T-helper 17 cell (primary cell): ENCODE measurements around the gene PLVAP. TPM values are rescaled to one million over a fixed set of nuclear protein-coding genes. Genes with fewer than 3 reads are reported as not detected.

ENCODE experiments used
- ATAC-seq: fragments of 150-1000 bp; cut with Tn5 transposase; 2 replicates; pipeline ENCODE4 v1.10.0; 2021; ENCODE audit warnings: mild to moderate bottlenecking, moderate library complexity
- DNase-seq, 3 donors: peaks; one replicate each; pipeline versions ENCODE4 v3.0.0 to v3.0.0-alpha.2; 2020 to 2021
- H3K9me3 ChIP-seq: one replicate; pipeline ENCODE4 v1.7.0; 2013; ENCODE audit warnings: low read length, mild to moderate bottlenecking; ENCODE audit not compliant: control insufficient read depth, poor library complexity, severe bottlenecking
- H3K27ac Mint-ChIP-seq: one replicate; pipeline ENCODE4 v1.8.0; 2022; ENCODE audit warnings: mild to moderate bottlenecking, moderate library complexity, mixed read lengths
- H3K27me3 Mint-ChIP-seq: one replicate; pipeline ENCODE4 v1.8.0; 2022; ENCODE audit warnings: mixed read lengths
- H3K36me3 Mint-ChIP-seq: one replicate; pipeline ENCODE4 v1.8.0; 2022; ENCODE audit warnings: low read depth, mixed read lengths
- H3K4me1 Mint-ChIP-seq: one replicate; pipeline ENCODE4 v1.8.0; 2022; ENCODE audit warnings: mild to moderate bottlenecking, mixed read lengths
- H3K4me3 Mint-ChIP-seq: one replicate; pipeline ENCODE4 v1.8.0; 2022; ENCODE audit warnings: mild to moderate bottlenecking, moderate library complexity, mixed read lengths
- total RNA-seq, 4 donors: library from RNA in 2 of 4; stranded (reverse) in 2 of 4; gene quantifications; one replicate each; pipeline ENCODE4 v1.2.3 and lab custom pipeline; 2022 to 2026

Gene PLVAP
- total RNA-seq, 2 donors from 2014 or later: not detected

DNA sequence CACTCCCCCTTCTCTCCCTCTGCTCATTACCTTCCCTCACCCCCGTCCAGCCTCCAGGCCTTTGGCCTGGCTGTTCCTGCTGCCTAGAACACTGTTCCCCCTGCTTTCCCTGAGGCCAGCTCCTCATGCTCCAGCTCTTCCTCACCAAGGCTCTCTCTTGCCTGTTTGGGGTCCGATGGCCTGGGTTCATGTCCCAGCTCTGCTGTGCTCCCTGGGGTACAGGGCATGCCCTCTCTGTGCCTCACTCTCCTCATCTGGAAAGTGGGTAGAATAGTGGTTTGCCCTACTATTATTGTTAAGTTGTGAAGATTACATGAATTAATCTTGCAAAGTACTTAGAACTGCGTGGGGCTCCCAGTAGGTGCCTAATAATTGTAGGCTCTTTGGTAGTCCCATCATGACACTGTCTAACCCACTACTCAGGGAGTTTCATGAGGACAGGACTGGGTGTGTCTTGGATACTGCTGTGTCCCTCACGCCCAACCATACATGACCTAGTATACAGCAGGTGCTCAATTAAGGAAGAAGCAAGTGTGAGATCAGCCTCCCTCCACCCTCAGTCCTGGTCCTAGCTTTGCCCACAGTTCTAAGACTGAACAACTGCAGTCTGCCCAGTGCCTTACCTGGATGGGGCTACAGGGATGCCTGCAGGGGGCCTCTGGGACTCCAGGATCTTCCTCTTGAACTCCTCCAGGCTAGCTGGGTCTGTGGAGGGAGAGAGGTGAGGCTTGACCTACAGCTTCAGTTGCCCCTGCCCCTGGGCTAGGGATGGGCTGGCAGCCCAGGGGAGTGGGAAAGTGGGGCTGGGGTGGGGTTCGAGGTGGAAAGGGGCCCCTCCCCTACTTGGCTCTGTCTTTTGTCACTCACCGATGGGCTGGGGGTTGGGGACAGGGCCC lies 17.0 kb downstream of the PLVAP start:
- H3K36me3 Mint-ChIP-seq: peaks cover 7% of the 10 kb centered on the region
- H3K27ac Mint-ChIP-seq: peak overlapping the region; percentile 51
- H3K9me3 ChIP-seq: no peaks in the 10 kb centered on the region
- DNase-seq (no peak), ATAC-seq (no peak)
- H3K4me3 Mint-ChIP-seq: no peak overlapping the region
- peaks cover 5% of the 10 kb centered on the region for H3K4me1 Mint-ChIP-seq
- H3K27me3 Mint-ChIP-seq: peaks cover under 1% of the 10 kb centered on the region

DNA sequence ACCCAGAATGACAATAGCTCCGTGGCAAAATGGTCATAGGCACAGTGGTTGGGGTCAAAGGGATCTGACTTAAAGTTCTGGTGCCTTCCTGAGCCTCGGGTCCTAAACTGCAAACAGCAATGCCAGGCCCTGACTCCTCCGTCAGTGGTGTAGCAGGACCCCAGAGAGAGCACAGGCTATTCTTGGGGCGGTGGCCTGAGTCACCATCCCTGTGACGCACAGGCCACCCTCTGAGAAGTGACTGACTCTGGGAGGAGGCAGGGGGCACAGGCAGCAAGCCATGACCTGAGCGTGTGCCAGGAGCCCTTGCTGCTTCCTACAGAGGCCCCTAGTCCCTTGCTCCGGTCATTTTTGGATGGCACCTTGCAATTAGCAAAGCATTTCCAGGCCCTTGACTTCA lies 18.7 kb downstream of the PLVAP start:
- peaks cover 6% of the 10 kb centered on the region for H3K4me1 Mint-ChIP-seq
- ATAC-seq: no peak
- peaks cover 6% of the 10 kb centered on the region for H3K27me3 Mint-ChIP-seq
- DNase-seq: no peak
- peaks cover 4% of the 10 kb centered on the region for H3K36me3 Mint-ChIP-seq
- H3K4me3 Mint-ChIP-seq: no peak overlapping the region
- H3K9me3 ChIP-seq: no peaks in the 10 kb centered on the region
- no peak overlapping the region for H3K27ac Mint-ChIP-seq

DNA sequence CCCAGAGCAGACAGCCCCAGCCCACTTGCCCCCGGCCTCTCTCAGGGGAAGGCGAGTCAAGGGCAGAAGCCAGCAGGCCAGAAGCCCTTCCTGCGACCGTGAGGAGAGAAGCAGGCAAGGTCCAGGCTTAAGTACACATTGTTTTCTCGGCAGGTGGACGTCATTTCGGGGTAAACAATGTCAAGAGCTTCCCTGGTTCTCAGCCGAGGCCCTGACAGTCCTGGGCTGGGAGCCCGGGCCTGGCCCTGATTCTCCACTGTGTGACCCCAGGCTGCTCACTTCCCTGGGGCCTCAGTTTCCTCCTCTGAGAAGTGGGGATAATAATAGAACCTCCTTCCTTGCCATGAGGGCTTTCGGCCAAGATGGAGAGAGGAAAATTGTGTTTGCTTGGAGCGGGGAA lies 19.4 kb downstream of the PLVAP start:
- no peak for ATAC-seq
- Mint-ChIP-seq H3K27me3 (peaks cover 13% of the 10 kb centered on the region), H3K4me1 (peaks cover 10% of the 10 kb centered on the region), H3K27ac (no peak overlapping the region), H3K4me3 (no peak overlapping the region), H3K36me3 (peaks cover 5% of the 10 kb centered on the region)
- no peak for DNase-seq
- no peaks in the 10 kb centered on the region for H3K9me3 ChIP-seq

DNA sequence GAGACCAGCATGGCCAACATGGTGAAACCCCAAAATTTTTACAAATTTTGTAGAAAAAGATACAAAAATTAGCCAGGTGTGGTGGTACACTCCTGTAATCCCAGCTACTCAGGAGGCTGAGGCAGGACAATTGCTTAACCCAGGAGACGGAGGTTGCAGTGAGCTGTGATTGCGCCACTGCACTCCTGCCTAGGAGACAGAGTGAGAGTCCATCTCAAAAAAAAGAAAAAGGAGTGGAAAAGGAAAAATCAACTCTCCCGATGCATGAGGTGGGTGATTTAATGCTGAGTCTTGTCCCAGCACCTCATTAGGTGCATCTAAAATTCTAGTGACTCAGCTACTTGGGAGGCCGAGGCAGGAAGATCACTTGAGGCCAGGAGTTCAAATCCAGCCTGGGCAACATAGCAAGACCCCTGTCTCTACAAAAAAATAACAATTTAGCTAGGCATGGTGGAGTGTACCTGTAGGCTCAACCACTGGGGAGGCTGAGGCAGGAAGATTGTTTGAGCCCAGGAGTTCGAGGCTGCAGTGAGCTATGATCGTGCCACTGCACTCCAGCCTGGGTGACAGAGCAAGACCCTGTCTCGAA lies 20.0 kb downstream of the PLVAP start:
- no peak for DNase-seq
- Mint-ChIP-seq H3K27ac (no peak overlapping the region), H3K27me3 (peaks cover 17% of the 10 kb centered on the region), H3K4me3 (no peak overlapping the region), H3K36me3 (peaks cover 2% of the 10 kb centered on the region), H3K4me1 (peaks cover 8% of the 10 kb centered on the region)
- no peak for ATAC-seq
- H3K9me3 ChIP-seq: no peaks in the 10 kb centered on the region

DNA sequence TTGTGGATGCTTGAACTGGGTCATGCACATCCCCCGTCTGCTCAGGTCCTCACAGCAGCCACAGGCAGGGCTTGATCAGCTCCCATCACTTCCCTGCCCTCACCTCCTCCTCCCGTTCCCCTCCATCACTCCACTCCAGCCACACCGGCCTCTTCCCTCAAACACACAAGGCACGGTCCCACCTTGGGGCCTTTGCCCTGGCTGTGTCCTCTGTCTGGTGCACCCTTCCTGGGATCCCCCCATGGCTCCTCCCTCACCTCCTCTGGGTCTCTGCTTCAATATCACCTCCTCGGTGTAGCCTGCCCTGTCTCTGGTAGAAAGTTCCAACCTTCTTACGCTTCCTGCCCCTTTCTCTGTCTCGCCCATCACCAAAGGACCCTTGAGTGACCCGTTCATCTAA lies 23.8 kb downstream of the PLVAP start:
- Mint-ChIP-seq H3K4me1 (peaks cover 9% of the 10 kb centered on the region), H3K4me3 (no peak overlapping the region), H3K36me3 (peaks cover 2% of the 10 kb centered on the region), H3K27me3 (peaks cover 36% of the 10 kb centered on the region), H3K27ac (no peak overlapping the region)
- no peaks in the 10 kb centered on the region for H3K9me3 ChIP-seq
- no peak for DNase-seq
- ATAC-seq: no peak

DNA sequence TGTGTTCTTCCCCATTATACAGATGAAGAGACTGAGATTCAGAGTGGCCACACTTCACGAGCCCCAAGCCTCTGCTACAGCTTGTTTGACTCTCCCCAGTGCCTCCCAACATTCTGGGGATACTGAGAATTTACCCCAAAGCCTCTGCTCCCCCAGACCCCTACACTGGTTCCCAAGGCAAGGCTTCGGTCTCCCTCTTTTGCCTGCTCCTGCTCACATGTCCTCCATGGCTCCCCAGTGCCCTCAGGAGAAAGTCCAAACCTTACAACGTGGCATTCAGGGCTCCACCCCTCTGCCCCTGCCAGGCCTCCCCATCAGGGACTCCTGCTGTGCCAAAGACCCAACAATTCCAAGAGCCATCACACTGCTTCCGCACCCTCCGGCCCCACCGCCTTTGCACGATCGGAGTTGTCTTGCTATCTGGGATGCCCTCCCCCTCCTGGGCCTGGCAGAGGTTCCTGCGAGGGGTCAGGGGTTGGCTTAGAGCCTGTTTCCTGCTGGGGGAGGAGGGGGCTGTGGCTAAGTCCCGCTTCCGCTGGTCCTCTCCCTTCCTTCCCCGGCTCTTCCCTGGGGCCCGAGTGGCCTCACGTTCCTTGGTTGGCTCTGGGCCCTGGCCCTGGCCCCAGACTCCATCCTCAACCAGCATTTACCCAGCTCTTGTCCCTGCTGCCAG lies 24.4 kb downstream of the PLVAP start:
- ATAC-seq (no peak), DNase-seq (no peak)
- H3K9me3 ChIP-seq: no peaks in the 10 kb centered on the region
- Mint-ChIP-seq H3K4me1 (peaks cover 9% of the 10 kb centered on the region), H3K36me3 (peaks cover 4% of the 10 kb centered on the region), H3K27me3 (peaks cover 40% of the 10 kb centered on the region), H3K4me3 (no peak overlapping the region), H3K27ac (no peak overlapping the region)

DNA sequence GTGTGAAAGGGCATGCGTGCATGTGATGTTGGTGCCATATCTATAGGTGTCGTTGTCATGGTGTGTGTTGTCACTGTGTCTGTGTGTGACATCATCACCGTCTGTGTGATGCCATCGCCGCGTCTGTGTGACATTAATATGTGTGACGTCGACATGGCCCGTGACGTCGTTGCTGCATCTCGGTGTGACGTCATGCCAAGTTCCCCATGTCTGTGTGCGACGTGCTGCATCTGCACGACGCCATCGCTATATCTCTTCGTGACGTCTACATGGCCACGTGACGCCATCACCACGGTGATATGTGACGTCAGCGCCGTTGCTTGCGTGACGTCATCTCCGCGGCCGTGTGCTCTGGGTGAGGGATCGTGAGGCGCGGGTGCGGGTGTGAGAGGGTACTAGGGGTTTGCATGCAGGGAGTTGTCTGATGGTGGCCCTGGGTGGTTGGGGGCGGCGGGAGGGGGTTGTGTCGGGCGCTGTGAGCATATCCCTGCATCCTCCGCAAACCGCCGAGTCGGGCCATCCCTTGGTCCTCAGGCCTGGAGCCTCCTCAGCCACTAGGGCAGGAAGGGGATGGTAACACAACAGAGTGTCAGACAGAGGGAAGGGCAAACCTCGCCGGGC lies 25.2 kb downstream of the PLVAP start:
- Mint-ChIP-seq H3K4me3 (no peak overlapping the region), H3K27me3 (peaks cover 43% of the 10 kb centered on the region), H3K27ac (no peak overlapping the region), H3K36me3 (peaks cover 4% of the 10 kb centered on the region), H3K4me1 (peaks cover 9% of the 10 kb centered on the region)
- DNase-seq (no peak), ATAC-seq (no peak)
- no peaks in the 10 kb centered on the region for H3K9me3 ChIP-seq

DNA sequence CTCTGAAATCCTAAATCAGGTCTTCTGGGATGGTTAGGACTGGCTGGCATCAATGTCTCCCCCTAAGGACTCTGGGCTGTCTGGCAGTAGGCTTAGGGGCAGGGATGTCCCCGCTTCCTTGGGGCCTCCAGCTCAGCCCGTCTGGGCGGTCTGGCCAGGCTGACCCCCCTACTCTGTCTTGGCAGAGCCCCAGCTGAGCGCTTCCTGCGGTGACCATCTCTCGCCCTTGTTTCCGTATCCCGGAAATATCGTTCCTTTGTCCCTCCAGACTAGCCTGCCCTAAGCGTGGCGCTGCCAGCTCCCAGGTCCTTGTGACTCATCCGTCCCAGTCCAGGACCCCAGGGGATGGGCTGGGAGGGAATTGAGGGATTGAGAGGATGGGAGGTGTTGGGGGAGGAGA lies 28.4 kb downstream of the PLVAP start:
- no peaks in the 10 kb centered on the region for H3K9me3 ChIP-seq
- DNase-seq: no peak
- no peak for ATAC-seq
- peaks cover 40% of the 10 kb centered on the region for H3K27me3 Mint-ChIP-seq
- H3K4me3 Mint-ChIP-seq: no peak overlapping the region
- H3K27ac Mint-ChIP-seq: peak overlapping the region; percentile 67
- peaks cover 4% of the 10 kb centered on the region for H3K36me3 Mint-ChIP-seq
- peaks cover 14% of the 10 kb centered on the region for H3K4me1 Mint-ChIP-seq

DNA sequence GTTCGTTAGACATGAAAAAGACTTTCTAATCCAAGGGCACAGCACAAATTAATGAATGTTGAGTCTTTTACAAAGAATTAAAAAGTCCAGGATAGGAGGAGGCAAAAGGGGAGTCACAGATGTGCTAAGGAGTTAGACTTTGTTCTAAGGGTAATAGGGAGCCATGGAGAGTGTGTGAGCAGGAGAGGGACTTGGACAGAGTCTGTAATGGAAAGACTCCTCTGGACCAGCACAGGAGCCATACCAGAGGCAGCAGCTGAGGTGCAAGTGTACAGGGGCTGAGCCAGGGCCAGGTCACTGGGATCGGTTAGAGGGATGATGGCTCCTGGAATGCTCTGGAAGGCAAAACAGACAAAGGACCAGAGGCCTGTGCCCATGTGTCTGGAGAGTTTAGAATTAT lies 29.3 kb downstream of the PLVAP start:
- H3K9me3 ChIP-seq: no peaks in the 10 kb centered on the region
- Mint-ChIP-seq H3K27me3 (peaks cover 32% of the 10 kb centered on the region), H3K4me1 (peaks cover 8% of the 10 kb centered on the region), H3K4me3 (no peak overlapping the region), H3K36me3 (peaks cover 2% of the 10 kb centered on the region), H3K27ac (no peak overlapping the region)
- no peak for DNase-seq
- ATAC-seq: no peak

DNA sequence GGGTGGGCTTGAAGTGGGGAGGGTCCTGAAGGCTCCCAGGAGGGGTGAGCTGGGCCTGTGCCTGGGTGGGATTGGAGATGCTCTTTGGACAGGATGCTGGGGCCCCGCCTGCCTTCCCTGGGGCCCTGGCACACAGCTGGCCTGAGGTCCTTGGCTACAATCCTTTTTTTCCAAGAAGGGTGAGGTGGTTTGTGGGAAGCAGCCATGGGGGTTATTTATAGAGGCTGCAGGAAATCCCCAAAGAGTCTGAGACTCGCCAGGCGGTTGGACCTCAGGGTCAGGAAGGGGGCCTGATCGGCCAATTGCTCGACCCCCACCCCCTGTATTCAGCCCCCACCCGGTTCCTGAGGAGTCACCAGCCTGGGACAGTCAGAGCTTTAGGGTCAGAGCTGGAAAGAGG lies 29.8 kb downstream of the PLVAP start:
- DNase-seq (no peak), ATAC-seq (no peak)
- peaks cover 27% of the 10 kb centered on the region for H3K27me3 Mint-ChIP-seq
- no peak overlapping the region for H3K27ac Mint-ChIP-seq
- H3K36me3 Mint-ChIP-seq: peaks cover 2% of the 10 kb centered on the region
- no peak overlapping the region for H3K4me3 Mint-ChIP-seq
- H3K9me3 ChIP-seq: no peaks in the 10 kb centered on the region
- H3K4me1 Mint-ChIP-seq: peaks cover 8% of the 10 kb centered on the region

DNA sequence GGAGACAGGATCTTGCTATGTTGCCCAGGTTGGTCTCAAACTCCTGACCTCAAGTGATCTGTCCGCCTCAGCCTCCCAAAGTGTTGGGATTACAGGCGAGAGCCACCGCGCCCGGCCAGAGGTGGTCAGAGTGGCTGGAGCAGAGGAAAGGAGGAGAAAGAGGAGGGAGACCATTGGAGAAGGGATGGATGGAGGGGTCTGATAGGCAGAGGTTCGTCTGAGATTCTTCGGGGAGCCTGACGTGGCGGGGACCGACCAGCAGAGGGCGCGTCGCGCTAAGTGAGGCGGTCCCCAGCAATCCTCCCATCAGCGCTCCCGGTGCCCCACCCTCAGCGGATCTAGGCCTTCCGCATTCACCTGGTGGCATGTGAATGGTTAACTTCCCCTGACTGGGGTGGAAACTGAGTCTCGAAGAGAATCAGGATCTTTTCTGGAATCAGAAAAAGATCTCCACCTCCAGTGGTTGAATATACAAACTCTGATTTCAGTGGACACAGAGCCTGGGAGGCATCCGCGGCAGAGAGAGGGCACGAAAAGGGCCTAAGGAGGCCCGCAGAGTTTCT lies 31.0 kb downstream of the PLVAP start:
- DNase-seq (peak; percentile 59 to 74 (median 69)), ATAC-seq (peak; percentile 96)
- Mint-ChIP-seq H3K36me3 (peaks cover 2% of the 10 kb centered on the region), H3K4me1 (peaks cover 6% of the 10 kb centered on the region), H3K27me3 (peaks cover 18% of the 10 kb centered on the region), H3K27ac (peak overlapping the region; percentile 32), H3K4me3 (no peak overlapping the region)
- no peaks in the 10 kb centered on the region for H3K9me3 ChIP-seq

DNA sequence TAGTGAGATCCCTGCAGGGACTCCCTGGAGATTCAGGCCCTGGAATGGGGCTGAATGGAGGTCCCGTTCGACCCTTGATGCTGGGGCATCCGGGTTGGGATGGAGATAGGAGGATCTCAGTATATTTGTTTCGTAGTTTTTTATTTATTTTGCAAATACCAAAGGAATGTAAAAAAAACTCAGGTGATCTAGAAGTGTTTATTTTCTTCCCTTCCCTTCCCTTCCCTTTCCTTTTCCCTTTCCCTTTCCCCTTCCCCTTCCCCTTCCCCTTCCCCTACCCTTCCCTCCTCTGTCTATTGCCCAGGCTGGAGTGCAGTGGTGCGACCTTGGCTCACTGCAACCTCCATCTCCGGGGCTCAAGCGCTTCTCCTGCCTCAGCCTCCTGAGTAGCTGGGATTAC lies 35.3 kb downstream of the PLVAP start:
- no peaks in the 10 kb centered on the region for H3K27me3 Mint-ChIP-seq
- ATAC-seq: no peak
- H3K9me3 ChIP-seq: no peaks in the 10 kb centered on the region
- no peaks in the 10 kb centered on the region for H3K36me3 Mint-ChIP-seq
- peaks cover 15% of the 10 kb centered on the region for H3K4me1 Mint-ChIP-seq
- H3K27ac Mint-ChIP-seq: no peak overlapping the region
- H3K4me3 Mint-ChIP-seq: no peak overlapping the region
- no peak for DNase-seq

DNA sequence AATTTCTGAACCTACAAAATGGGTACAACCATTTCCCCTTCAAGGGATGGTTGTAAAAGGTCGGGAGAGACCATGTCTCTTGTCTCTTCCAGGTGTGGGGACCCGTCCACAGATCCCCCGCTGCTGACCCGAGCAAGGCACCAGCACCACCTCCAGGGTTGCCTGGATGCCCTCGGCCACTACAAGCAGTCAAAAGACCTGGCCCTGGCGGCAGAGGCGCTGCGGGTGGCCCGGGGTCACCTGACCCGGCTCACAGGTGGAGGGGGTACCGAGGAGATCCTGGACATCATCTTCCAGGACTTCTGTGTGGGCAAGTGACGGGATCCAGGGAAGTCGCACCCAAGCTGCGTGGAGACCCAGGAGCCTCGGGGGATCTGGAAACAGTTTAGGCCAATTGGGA lies 35.8 kb downstream of the PLVAP start:
- no peaks in the 10 kb centered on the region for H3K9me3 ChIP-seq
- peaks cover 15% of the 10 kb centered on the region for H3K4me1 Mint-ChIP-seq
- no peak overlapping the region for H3K27ac Mint-ChIP-seq
- DNase-seq (no peak), ATAC-seq (no peak)
- H3K27me3 Mint-ChIP-seq: no peaks in the 10 kb centered on the region
- no peak overlapping the region for H3K4me3 Mint-ChIP-seq
- H3K36me3 Mint-ChIP-seq: no peaks in the 10 kb centered on the region
